Renal cortex interstitium (tissue), 15 donors: Measurements from ENCODE around the gene HPS6. TPM values are rescaled to one million over a fixed set of nuclear protein-coding genes. Genes with fewer than 3 reads are reported as not detected.
"Not testable (repeated sequence)": the region's sequence is repeated elsewhere in the genome, so short reads cannot be mapped to it uniquely, and the experiment has no call there.

Experiments
- DNase-seq, 11 donors: peaks; one replicate each; pipeline ENCODE4 v3.0.0-alpha.2; 2013; ENCODE audit warnings: low read depth in 9 of 11, low spot score in 4 of 11; ENCODE audit errors: extremely low read depth in 1 of 11
- long read RNA-seq, 16 experiments: transcript quantifications; one replicate each; lab custom pipeline, GENCODE V29; 2026
- polyA plus RNA-seq, 3 donors: library from polyadenylated mRNA; unstranded; fragments of 120-200 nt; gene quantifications; one replicate each; pipeline ENCODE4 v1.2.1, GENCODE V29; 2013; ENCODE audit not compliant: insufficient read length in 3 of 3

HPS6 gene
- polyA plus RNA-seq = 10 to 100 TPM; 10.3 to 14.5 (median 12.5) TPM
- long read RNA-seq, donor 1, transcript HPS6-201 (1 exons, 2,649 nt) = major isoform, 11 of 11 reads
- long read RNA-seq, donor 1, partial matches to known transcripts = 0 of 11 reads
- long read RNA-seq, donor 1, other reads (novel, unspliced or antisense) = 0 of 11 reads
- long read RNA-seq, donor 2, transcript HPS6-201 (1 exons, 2,649 nt) = major isoform, 10 of 10 reads
- long read RNA-seq, donor 2, partial matches to known transcripts = 0 of 10 reads
- long read RNA-seq, donor 2, other reads (novel, unspliced or antisense) = 0 of 10 reads
- long read RNA-seq, donor 3, transcript HPS6-201 (1 exons, 2,649 nt) = major isoform, 15 of 15 reads
- long read RNA-seq, donor 3, partial matches to known transcripts = 0 of 15 reads
- long read RNA-seq, donor 3, other reads (novel, unspliced or antisense) = 0 of 15 reads
- long read RNA-seq, donor 4, transcript HPS6-201 (1 exons, 2,649 nt) = major isoform, 12 of 12 reads
- long read RNA-seq, donor 4, partial matches to known transcripts = 0 of 12 reads
- long read RNA-seq, donor 4, other reads (novel, unspliced or antisense) = 0 of 12 reads
- long read RNA-seq, donor 5 = 0 reads
- long read RNA-seq, donor 6, transcript HPS6-201 (1 exons, 2,649 nt) = major isoform, 13 of 13 reads
- long read RNA-seq, donor 6, partial matches to known transcripts = 0 of 13 reads
- long read RNA-seq, donor 6, other reads (novel, unspliced or antisense) = 0 of 13 reads
- long read RNA-seq, donor 7, transcript HPS6-201 (1 exons, 2,649 nt) = major isoform, 9 of 9 reads
- long read RNA-seq, donor 7, partial matches to known transcripts = 0 of 9 reads
- long read RNA-seq, donor 7, other reads (novel, unspliced or antisense) = 0 of 9 reads
- long read RNA-seq, donor 8, transcript HPS6-201 (1 exons, 2,649 nt) = major isoform, 12 of 12 reads
- long read RNA-seq, donor 8, partial matches to known transcripts = 0 of 12 reads
- long read RNA-seq, donor 8, other reads (novel, unspliced or antisense) = 0 of 12 reads
- long read RNA-seq, donor 9, transcript HPS6-201 (1 exons, 2,649 nt) = major isoform, 11 of 11 reads
- long read RNA-seq, donor 9, partial matches to known transcripts = 0 of 11 reads
- long read RNA-seq, donor 9, other reads (novel, unspliced or antisense) = 0 of 11 reads
- long read RNA-seq, donor 10, transcript HPS6-201 (1 exons, 2,649 nt) = major isoform, 10 of 10 reads
- long read RNA-seq, donor 10, partial matches to known transcripts = 0 of 10 reads
- long read RNA-seq, donor 10, other reads (novel, unspliced or antisense) = 0 of 10 reads
- long read RNA-seq, donor 11, partial matches to known transcripts = 0 of 3 reads
- long read RNA-seq, donor 11, other reads (novel, unspliced or antisense) = 0 of 3 reads
- long read RNA-seq, donor 12, transcript HPS6-201 (1 exons, 2,649 nt) = major isoform, 6 of 6 reads
- long read RNA-seq, donor 12, partial matches to known transcripts = 0 of 6 reads
- long read RNA-seq, donor 12, other reads (novel, unspliced or antisense) = 0 of 6 reads
- long read RNA-seq, donor 13 = 0 reads
- long read RNA-seq, donor 14, partial matches to known transcripts = 0 of 4 reads
- long read RNA-seq, donor 14, other reads (novel, unspliced or antisense) = 0 of 4 reads
- long read RNA-seq, donor 15, transcript HPS6-201 (1 exons, 2,649 nt) = major isoform, 6 of 6 reads
- long read RNA-seq, donor 15, partial matches to known transcripts = 0 of 6 reads
- long read RNA-seq, donor 15, other reads (novel, unspliced or antisense) = 0 of 6 reads
- long read RNA-seq, donor 16, transcript HPS6-201 (1 exons, 2,649 nt) = major isoform, 22 of 22 reads
- long read RNA-seq, donor 16, partial matches to known transcripts = 0 of 22 reads
- long read RNA-seq, donor 16, other reads (novel, unspliced or antisense) = 0 of 22 reads

GRCh38 chr10:102064868-102065560 is at the start of gene HPS6:
Gene HPS6, plus strand, starts transcription at chr10:102065349. Its CDS starts 126 bp downstream, at chr10:102065475.
- DNase-seq = peak; percentile 71 to 86 (median 80)

GRCh38 chr10:102016416-102016815 is 48.7 kb upstream of the HPS6 start:
- DNase-seq = no peak

DNA sequence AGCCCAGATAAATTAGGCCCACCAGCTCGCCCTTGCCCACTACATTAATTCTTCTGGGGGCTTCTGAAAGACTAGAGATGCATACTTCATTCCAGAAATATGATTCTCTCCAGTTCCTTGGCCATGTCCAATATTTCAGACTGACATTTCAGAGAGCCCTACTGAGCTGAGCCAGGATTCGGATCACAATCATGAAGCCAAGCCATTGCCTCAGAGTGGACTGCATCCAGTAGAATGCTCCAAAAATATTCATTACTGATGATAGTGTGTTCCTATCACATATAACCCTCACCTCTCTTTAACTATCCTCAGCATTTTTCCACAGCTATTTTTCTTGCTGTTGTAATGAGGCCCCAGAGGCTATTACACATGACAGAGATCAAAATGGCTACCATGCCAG is 47.9 kb upstream of the HPS6 start:
- no peak for DNase-seq

- DNase-seq = no peak
Measured at GRCh38 chr10:102020938-102021337, 44.2 kb upstream of the HPS6 start.

GRCh38 chr10:102024799-102025198 is 40.4 kb upstream of the HPS6 start:
- no peak for DNase-seq

- DNase-seq = no peak
Measured at GRCh38 chr10:102027261-102027660, 37.9 kb upstream of the HPS6 start.

GRCh38 chr10:102033787-102034186 is 31.4 kb upstream of the HPS6 start:
- DNase-seq = no peak

GRCh38 chr10:102035807-102036206 is 29.3 kb upstream of the HPS6 start:
- DNase-seq = not testable (repeated sequence)

- DNase-seq = no peak
Measured at GRCh38 chr10:102038410-102038809, 26.7 kb upstream of the HPS6 start.

GRCh38 chr10:102040305-102041050 is 24.7 kb upstream of the HPS6 start:
- DNase-seq = peak in 3 of 11 donors; percentile 25 to 28 (median 25)

DNA sequence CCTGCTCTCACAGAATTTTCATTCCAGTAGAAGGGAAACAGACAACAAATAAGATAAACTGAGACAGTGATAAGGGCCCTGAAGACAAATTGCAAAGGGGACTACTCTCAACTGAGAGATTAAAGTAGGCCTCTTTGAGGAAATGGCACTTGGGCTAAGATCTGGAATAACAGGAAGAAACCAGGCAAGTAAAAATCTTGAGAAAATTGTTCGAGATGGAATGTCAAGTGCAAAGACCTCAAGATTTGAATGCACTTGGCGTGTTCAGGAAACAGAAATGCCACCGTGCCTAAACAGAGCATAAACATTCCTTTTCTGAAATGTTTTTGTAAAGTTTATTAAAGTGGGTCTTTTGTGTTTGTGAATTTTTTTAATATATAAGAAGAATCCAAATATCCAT is 19.9 kb upstream of the HPS6 start:
- no peak for DNase-seq

DNA sequence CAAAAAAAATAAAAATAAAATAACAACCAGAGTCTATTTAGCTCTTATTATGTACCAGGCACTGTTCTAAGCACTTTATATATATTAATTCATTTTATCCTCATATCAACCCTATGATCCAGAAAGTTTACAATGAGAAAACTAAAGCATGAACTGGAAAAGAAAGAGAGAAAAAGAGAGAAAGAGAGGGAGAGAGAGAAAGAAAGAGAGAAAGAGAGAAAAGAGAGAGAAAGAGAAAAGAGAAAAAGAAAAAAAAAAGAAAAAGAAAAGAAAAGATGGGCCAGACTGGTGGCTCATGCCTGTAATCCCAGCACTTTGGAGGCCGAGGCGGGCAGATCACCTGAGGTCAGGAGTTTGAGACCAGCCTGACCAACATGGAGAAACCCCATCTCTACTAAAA is 19.1 kb upstream of the HPS6 start:
- no peak for DNase-seq

DNA sequence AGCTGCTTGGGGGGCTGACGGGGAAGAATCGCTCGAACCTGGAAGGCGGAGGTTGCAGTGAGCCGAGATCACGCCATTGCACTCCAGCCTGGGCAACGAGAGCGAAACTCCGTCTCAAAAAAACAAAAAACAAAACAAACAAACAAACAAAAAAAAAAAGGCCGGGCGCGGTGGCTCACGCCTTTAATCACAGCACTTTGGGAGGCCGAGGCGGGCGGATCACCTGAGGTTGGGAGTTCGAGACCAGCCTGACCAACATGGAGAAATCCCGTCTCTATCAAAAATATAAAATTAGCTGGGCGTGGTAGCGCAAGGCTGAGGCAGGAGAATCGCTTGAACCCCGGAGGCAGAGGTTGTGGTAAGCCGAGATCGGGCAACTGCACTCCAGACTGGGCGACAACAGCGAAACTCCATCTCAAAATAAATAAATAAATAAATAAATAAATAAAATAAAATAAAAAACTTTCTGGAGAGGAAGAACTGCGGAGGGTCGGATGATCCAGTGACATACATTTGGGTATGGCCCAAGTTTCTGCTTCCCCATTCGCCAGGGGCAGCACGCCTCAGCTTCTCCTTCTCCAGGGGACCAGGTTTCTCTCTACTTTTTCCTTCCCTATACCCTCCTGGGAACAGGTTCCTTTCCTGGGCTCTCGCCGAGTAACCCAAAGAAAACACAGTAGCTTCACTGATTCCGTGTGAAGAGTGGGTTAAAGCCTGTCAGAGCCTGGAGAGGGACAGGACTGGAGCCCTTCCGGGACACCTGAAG is 10.1 kb upstream of the HPS6 start:
- DNase-seq = peak in 2 of 11 donors; percentile 16 to 21

- peak; percentile 88 to 98 (median 93) for DNase-seq
Measured at GRCh38 chr10:102055647-102056419, 9.3 kb upstream of the HPS6 start, which contains the start of gene ARMH3. Gene ARMH3, minus strand, starts transcription at chr10:102056173. Its CDS starts 16,059 bp downstream, at chr10:102040114.

DNA sequence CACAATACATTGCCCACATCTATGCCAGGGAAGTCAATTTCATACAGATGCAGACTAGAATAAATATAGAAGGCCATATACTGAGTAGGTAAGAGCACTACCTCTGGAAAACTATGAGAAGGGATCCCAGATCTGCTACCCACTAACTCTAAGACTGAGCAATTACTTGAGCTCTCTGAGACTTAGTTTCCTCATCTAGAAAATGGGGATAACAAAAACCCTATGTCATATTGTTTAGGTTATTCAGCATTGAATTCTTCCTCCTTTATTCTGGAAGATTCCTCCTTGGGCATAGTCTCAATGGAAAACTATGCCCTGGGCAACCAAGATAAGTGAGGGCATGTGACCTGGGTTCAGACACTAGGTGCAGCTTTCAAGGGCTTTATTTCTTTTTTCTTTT is 5.2 kb upstream of the HPS6 start:
- no peak for DNase-seq
